Activated CD4-positive, alpha-beta T cell treated with anti-CD3 and anti-CD28 coated beads, Interleukin-10, Interleukin-2, amounts not matched to agents 100 ng/mL and 50 ng/mL, durations not matched to agents 16 hours and 8 hours (primary cell): Measurements from ENCODE around the gene IL20.
"Not testable (repeated sequence)": the region's sequence is repeated elsewhere in the genome, so short reads cannot be mapped to it uniquely, and the experiment has no call there.

Experiments
- DNase-seq: peaks from one replicate; pipeline ENCODE4 v3.0.0-alpha.2; 2020

The IL20 gene

GRCh38 chr1:206843626-206844025, 21.8 kb upstream of the IL20 start:
- DNase-seq: no peak

- DNase-seq: no peak
Measured at GRCh38 chr1:206846487-206846886, 18.9 kb upstream of the IL20 start.

GRCh38 chr1:206847337-206847834, 18.0 kb upstream of the IL20 start:
- no peak for DNase-seq

- DNase-seq: no peak
Measured at GRCh38 chr1:206847946-206848345, 17.5 kb upstream of the IL20 start.

- DNase-seq: no peak
Measured at GRCh38 chr1:206850401-206850800, 15.0 kb upstream of the IL20 start.

- no peak for DNase-seq
Measured at GRCh38 chr1:206851341-206852010, 13.9 kb upstream of the IL20 start.

- DNase-seq: not testable (repeated sequence)
Measured at GRCh38 chr1:206852662-206853061, 12.8 kb upstream of the IL20 start.

- DNase-seq: not testable (repeated sequence)
Measured at GRCh38 chr1:206853696-206854095, 11.7 kb upstream of the IL20 start.

- DNase-seq: no peak
Measured at GRCh38 chr1:206854401-206855129, 10.9 kb upstream of the IL20 start.

GRCh38 chr1:206855859-206856258, 9.6 kb upstream of the IL20 start:
- no peak for DNase-seq

- peak; percentile 8 for DNase-seq
Measured at GRCh38 chr1:206856674-206857464, 8.6 kb upstream of the IL20 start.

- no peak for DNase-seq
Measured at GRCh38 chr1:206859082-206859521, 6.3 kb upstream of the IL20 start.

- no peak for DNase-seq
Measured at GRCh38 chr1:206860165-206860564, 5.3 kb upstream of the IL20 start.

GRCh38 chr1:206863266-206863665, 2.2 kb upstream of the IL20 start:
- no peak for DNase-seq

- no peak for DNase-seq
Measured at GRCh38 chr1:206866062-206866461, 639 bp downstream of the IL20 start.

- no peak for DNase-seq
Measured at GRCh38 chr1:206867239-206867638, 1.8 kb downstream of the IL20 start.

GRCh38 chr1:206867716-206868115, 2.3 kb downstream of the IL20 start:
- DNase-seq: no peak

GRCh38 chr1:206868264-206868663, 2.8 kb downstream of the IL20 start:
- DNase-seq: no peak

GRCh38 chr1:206872139-206872538, 6.7 kb downstream of the IL20 start:
- DNase-seq: no peak

GRCh38 chr1:206873603-206874188, 8.3 kb downstream of the IL20 start:
- no peak for DNase-seq

- DNase-seq: no peak
Measured at GRCh38 chr1:206875752-206876377, 10.4 kb downstream of the IL20 start.

GRCh38 chr1:206878456-206878855, 13.0 kb downstream of the IL20 start:
- no peak for DNase-seq

GRCh38 chr1:206880314-206880713, 14.9 kb downstream of the IL20 start:
- no peak for DNase-seq
